Measurements from ENCODE around the gene SGTA.

SGTA gene

GRCh38 chr19:2811735-2812413 is 28.8 kb upstream of the SGTA start:
- peaks cover 81% of the 10 kb centered on the region for H3K36me3 ChIP-seq (ENCODE audit: insufficient read depth, low read length)

GRCh38 chr19:2811221-2811722 is 28.2 kb upstream of the SGTA start:
- H3F3A ChIP-seq (ENCODE audit: insufficient read depth, low read length): no peaks in the 10 kb centered on the region
- no peak overlapping the region for H3K4me3 ChIP-seq (ENCODE audit: low read depth, low read length, poor library complexity, severe bottlenecking)
- H3K9me2 ChIP-seq (ENCODE audit: low read depth, low read length): no peaks in the 10 kb centered on the region
- no peak for TF ChIP-seq EZH2 (IDR thresholded peaks at IDR 0.05; ENCODE audit: borderline replicate concordance, low read length)
- TF ChIP-seq, protein P1, sequence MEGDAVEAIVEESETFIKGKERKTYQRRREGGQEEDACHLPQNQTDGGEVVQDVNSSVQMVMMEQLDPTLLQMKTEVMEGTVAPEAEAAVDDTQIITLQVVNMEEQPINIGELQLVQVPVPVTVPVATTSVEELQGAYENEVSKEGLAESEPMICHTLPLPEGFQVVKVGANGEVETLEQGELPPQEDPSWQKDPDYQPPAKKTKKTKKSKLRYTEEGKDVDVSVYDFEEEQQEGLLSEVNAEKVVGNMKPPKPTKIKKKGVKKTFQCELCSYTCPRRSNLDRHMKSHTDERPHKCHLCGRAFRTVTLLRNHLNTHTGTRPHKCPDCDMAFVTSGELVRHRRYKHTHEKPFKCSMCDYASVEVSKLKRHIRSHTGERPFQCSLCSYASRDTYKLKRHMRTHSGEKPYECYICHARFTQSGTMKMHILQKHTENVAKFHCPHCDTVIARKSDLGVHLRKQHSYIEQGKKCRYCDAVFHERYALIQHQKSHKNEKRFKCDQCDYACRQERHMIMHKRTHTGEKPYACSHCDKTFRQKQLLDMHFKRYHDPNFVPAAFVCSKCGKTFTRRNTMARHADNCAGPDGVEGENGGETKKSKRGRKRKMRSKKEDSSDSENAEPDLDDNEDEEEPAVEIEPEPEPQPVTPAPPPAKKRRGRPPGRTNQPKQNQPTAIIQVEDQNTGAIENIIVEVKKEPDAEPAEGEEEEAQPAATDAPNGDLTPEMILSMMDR (IDR thresholded peaks at IDR 0.05; ENCODE audit: low read length): no peak
- no peaks in the 10 kb centered on the region for H3K4me1 ChIP-seq (ENCODE audit: insufficient read depth, low read length, severe bottlenecking)
- H3K36me3 ChIP-seq (ENCODE audit: insufficient read depth, low read length): peaks cover 87% of the 10 kb centered on the region
- no peaks in the 10 kb centered on the region for H3K27me3 ChIP-seq (ENCODE audit: insufficient read depth, low read length)
- H3K9me3 ChIP-seq (ENCODE audit: low read length): no peaks in the 10 kb centered on the region
- no peaks in the 10 kb centered on the region for H3K79me2 ChIP-seq (ENCODE audit: insufficient read depth, low read length)
- H3K27ac ChIP-seq (ENCODE audit: low read depth, low read length, poor library complexity, severe bottlenecking): no peak overlapping the region
- no peaks in the 10 kb centered on the region for H4K20me1 ChIP-seq (ENCODE audit: insufficient read depth, low read length)
- H3K4me2 ChIP-seq (ENCODE audit: low read length): no peak overlapping the region
- H3K9ac ChIP-seq (ENCODE audit: low read length): no peak overlapping the region
- H2AFZ ChIP-seq (ENCODE audit: low read length): no peak overlapping the region

More at GRCh38 chr19:2811735-2812413, 28.8 kb upstream of the SGTA start:
- Histone ChIP-seq H3K4me3 (ENCODE audit: low read depth, low read length, poor library complexity, severe bottlenecking) (no peak overlapping the region), H2AFZ (ENCODE audit: low read length) (no peak overlapping the region), H3K9me2 (ENCODE audit: low read depth, low read length) (no peaks in the 10 kb centered on the region), H3K9me3 (ENCODE audit: low read length) (no peaks in the 10 kb centered on the region), H3K27ac (ENCODE audit: low read depth, low read length, poor library complexity, severe bottlenecking) (no peak overlapping the region), H3K4me2 (ENCODE audit: low read length) (no peak overlapping the region), H3K9ac (ENCODE audit: low read length) (no peak overlapping the region), H3K27me3 (ENCODE audit: insufficient read depth, low read length) (no peaks in the 10 kb centered on the region), H3K79me2 (ENCODE audit: insufficient read depth, low read length) (no peaks in the 10 kb centered on the region), H3K4me1 (ENCODE audit: insufficient read depth, low read length, severe bottlenecking) (no peaks in the 10 kb centered on the region), H3F3A (ENCODE audit: insufficient read depth, low read length) (no peaks in the 10 kb centered on the region), H4K20me1 (ENCODE audit: insufficient read depth, low read length) (no peaks in the 10 kb centered on the region)
- TF ChIP-seq, protein P1 (IDR thresholded peaks at IDR 0.05; ENCODE audit: low read length): no peak
- no peak for TF ChIP-seq EZH2 (IDR thresholded peaks at IDR 0.05; ENCODE audit: borderline replicate concordance, low read length)

DNA sequence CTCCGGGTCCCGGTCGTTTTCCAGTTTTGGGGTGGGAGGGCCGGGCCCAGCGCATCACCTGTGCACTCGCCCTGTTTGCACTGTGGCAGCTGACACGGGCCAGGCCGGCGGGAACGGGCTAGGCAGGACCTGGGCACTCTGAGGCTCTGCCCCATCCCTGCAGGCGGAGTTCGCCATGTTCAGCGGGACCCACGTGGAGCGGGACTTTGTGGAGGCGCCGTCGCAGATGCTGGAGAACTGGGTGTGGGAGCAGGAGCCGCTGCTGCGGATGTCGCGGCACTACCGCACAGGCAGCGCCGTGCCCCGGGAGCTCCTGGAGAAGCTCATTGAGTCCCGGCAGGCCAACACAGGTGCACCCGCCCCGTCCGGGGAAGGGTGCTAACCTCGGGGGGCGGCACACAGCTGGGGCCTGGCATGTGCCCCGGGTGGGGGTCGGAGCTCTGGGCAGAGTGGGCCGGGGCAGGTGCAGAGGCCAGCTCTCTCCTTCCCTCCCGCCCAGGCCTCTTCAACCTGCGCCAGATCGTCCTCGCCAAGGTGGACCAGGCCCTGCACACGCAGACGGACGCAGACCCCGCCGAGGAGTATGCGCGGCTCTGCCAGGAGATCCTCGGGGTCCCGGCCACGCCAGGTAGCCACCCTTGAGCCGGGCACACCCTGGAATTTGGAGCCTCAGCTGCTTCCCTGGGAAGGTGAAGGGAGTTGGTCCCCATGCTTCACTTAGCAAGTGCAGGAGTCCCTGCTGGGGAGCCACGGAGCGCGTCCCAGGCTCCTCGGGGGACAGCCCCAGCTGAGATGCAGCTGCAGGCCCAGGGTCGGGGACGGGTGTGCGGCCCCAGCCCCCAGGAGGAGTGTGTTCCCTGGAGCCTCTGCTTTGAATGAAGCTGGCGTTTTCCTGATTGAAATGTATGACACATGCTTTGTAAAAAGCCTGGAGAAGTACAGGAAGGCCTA is 27.3 kb upstream of the SGTA start:
- Histone ChIP-seq H3K4me1 (ENCODE audit: insufficient read depth, low read length, severe bottlenecking) (no peaks in the 10 kb centered on the region), H3K4me2 (ENCODE audit: low read length) (no peak overlapping the region), H3K27me3 (ENCODE audit: insufficient read depth, low read length) (no peaks in the 10 kb centered on the region), H3F3A (ENCODE audit: insufficient read depth, low read length) (no peaks in the 10 kb centered on the region), H3K36me3 (ENCODE audit: insufficient read depth, low read length) (peaks cover 93% of the 10 kb centered on the region), H3K9me3 (ENCODE audit: low read length) (no peaks in the 10 kb centered on the region), H4K20me1 (ENCODE audit: insufficient read depth, low read length) (no peaks in the 10 kb centered on the region), H3K9ac (ENCODE audit: low read length) (no peak overlapping the region), H3K9me2 (ENCODE audit: low read depth, low read length) (no peaks in the 10 kb centered on the region), H3K4me3 (ENCODE audit: low read depth, low read length, poor library complexity, severe bottlenecking) (no peak overlapping the region), H3K79me2 (ENCODE audit: insufficient read depth, low read length) (no peaks in the 10 kb centered on the region), H3K27ac (ENCODE audit: low read depth, low read length, poor library complexity, severe bottlenecking) (no peak overlapping the region), H2AFZ (ENCODE audit: low read length) (no peak overlapping the region)
- TF ChIP-seq EZH2 (IDR thresholded peaks at IDR 0.05; ENCODE audit: borderline replicate concordance, low read length): no peak
- TF ChIP-seq, protein P1 (IDR thresholded peaks at IDR 0.05; ENCODE audit: low read length): no peak

All from OCI-LY1 (cell line).